Activated naive CD4-positive, alpha-beta T cell treated with anti-CD3 and anti-CD28 coated beads, Interleukin-2, amount 50 U/mL, for 24 hours (primary cell): ENCODE measurements around the gene TRPC4AP.

Experiments used
- H3K27ac Mint-ChIP-seq: one replicate; pipeline ENCODE4 v1.8.0; 2021; ENCODE audit warnings: mild to moderate bottlenecking, mixed read lengths
- H3K27me3 Mint-ChIP-seq: one replicate; pipeline ENCODE4 v1.8.0; 2021; ENCODE audit warnings: mixed read lengths
- H3K36me3 Mint-ChIP-seq: one replicate; pipeline ENCODE4 v1.8.0; 2021; ENCODE audit warnings: mixed read lengths
- H3K4me1 Mint-ChIP-seq: one replicate; pipeline ENCODE4 v1.8.0; 2021; ENCODE audit warnings: mixed read lengths
- H3K4me3 Mint-ChIP-seq: one replicate; pipeline ENCODE4 v1.8.0; 2021; ENCODE audit warnings: mild to moderate bottlenecking, mixed read lengths
- H3K9me3 Mint-ChIP-seq: one replicate; pipeline ENCODE4 v1.8.0; 2021; ENCODE audit warnings: mixed read lengths

The TRPC4AP gene

DNA sequence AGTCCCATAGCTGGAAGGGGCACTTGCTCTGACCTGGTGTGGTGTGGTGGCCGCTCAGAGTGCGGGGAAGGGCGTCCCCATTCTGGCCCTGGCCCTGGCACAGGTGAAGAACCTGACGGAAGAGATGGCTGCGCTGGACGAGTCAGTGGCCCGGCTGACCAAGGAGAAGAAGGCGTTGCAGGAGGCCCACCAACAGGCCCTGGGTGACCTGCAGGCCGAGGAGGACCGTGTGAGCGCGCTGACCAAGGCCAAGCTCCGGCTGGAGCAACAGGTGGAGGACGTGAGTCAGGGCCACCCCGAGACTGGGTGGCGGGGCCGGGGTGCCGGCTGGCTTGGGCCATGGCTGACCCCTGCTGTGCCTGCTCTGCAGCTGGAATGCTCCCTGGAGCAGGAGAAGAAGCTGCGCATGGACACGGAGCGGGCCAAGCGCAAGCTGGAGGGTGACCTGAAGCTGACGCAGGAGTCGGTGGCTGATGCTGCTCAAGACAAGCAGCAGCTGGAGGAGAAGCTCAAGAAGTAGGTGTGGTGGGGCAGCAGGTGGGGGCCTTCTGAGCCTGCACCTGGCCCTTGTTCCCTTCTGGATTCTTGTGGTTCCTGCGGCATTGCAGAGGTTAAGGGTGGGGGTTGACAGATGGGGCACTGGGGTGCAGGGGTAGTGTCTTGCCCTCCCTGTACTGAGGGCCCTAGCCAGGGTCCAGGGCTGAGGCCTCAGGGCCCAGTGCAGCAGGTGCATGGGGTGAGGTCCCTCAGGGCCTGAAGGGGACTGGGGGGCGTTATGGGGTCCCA, 96.2 kb downstream of the TRPC4AP start:
- peaks cover 7% of the 10 kb centered on the region for H3K36me3 Mint-ChIP-seq
- no peaks in the 10 kb centered on the region for H3K4me1 Mint-ChIP-seq

DNA sequence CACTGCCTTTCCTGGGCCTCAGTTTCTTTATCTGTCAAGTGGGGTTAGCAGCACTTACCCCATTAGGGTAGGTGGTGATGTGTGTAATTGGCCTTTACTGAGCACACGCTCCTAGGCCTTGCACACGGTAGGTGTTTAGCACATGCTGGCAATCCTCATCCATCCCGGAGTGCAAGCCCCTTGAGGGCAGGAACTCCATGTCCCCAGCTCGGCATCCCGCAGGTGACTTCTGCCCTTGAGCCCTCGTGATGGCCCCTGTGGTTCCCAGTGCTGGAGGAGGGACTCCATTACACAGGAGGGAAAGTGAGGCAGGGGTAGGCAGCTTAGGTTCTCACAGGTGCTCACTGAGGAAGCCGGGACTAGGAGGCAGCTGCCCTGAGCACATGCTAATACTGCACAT, 96.9 kb downstream of the TRPC4AP start:
- Mint-ChIP-seq H3K36me3 (peaks cover 7% of the 10 kb centered on the region), H3K27ac (peak overlapping the region; percentile 23), H3K4me3 (no peak overlapping the region), H3K4me1 (no peaks in the 10 kb centered on the region), H3K27me3 (no peaks in the 10 kb centered on the region), H3K9me3 (no peaks in the 10 kb centered on the region)

More for the DNA sequence above, 96.2 kb downstream of the TRPC4AP start:
- H3K27ac Mint-ChIP-seq, result no peak overlapping the region
- no peaks in the 10 kb centered on the region for H3K27me3 Mint-ChIP-seq
- H3K9me3 Mint-ChIP-seq, result no peaks in the 10 kb centered on the region
- no peak overlapping the region for H3K4me3 Mint-ChIP-seq

DNA sequence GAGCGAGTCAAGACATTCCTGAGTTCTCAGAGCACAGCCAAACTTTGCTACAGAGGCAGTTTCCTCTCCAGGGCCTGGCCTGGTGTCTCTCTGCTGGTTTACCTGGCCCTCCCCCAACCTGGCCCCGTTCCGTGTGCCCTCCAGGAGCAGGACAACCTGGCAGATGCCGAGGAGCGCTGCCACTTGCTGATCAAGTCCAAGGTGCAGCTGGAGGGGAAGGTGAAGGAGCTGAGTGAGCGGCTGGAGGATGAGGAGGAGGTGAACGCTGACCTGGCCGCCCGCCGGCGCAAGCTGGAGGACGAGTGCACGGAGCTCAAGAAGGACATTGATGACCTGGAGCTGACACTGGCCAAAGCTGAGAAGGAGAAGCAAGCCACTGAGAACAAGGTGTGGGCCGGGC, 97.4 kb downstream of the TRPC4AP start:
- no peak overlapping the region for H3K27ac Mint-ChIP-seq

DNA sequence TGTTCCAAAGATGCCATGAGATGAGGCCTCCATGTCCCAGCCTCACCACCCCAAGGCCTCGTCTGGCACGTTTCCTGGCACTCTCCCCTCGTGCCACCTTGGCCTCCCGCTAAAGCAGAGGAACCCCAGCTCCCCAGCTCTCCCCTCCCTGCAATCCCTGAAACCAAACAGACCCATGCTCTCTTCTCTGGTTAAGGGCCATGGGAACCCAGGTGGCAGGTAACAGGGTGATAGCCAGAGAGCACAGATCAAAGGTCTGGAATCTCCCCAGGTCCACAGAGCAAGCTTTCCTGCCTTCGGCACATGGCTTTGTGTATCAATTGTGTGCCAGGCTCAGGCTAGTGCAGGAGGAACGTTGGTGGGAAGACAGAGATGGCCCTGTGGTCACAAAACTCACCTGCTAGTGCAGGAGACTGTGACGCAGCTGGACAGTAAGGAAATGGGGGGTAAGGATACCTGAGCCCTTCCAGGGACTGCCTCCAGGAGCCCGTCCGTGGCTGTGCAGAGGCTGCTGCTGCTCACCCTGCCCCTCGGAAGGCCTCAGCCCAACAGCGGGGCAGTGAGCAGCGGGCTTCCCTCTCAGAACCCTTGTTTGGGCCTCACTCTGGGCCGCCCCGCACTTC, 98.0 kb downstream of the TRPC4AP start:
- no peak overlapping the region for H3K27ac Mint-ChIP-seq
- no peaks in the 10 kb centered on the region for H3K27me3 Mint-ChIP-seq
- no peaks in the 10 kb centered on the region for H3K4me1 Mint-ChIP-seq
- no peak overlapping the region for H3K4me3 Mint-ChIP-seq
- H3K36me3 Mint-ChIP-seq, result peaks cover 7% of the 10 kb centered on the region
- H3K9me3 Mint-ChIP-seq, result no peaks in the 10 kb centered on the region

More for the DNA sequence above, 97.4 kb downstream of the TRPC4AP start:
- Mint-ChIP-seq H3K27me3 (no peaks in the 10 kb centered on the region), H3K36me3 (peaks cover 7% of the 10 kb centered on the region), H3K4me3 (no peak overlapping the region), H3K9me3 (no peaks in the 10 kb centered on the region), H3K4me1 (no peaks in the 10 kb centered on the region)

DNA sequence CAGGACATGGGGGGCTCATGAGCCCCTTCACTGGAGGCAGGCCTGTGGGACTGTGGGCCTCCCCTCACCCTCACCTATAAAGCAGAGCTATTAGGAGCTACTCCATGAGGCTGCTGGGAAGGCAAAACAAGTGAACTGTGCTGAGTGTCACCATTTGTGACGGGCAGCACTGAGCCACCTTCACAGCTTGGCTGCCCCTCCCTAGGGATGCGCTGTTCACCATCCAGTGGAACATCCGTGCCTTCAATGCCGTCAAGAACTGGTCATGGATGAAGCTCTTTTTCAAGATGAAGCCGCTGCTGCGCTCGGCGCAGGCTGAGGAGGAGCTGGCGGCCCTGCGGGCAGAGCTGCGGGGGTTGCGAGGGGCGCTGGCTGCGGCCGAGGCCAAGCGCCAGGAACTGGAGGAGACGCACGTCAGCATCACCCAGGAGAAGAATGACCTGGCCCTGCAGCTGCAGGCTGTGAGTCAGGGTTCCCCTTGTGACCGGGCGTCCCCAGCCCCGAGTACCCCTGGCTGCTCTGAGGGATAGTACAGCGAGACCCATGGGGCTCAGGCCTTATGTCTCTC, 98.6 kb downstream of the TRPC4AP start:
- Mint-ChIP-seq H3K27ac (no peak overlapping the region), H3K27me3 (no peaks in the 10 kb centered on the region), H3K36me3 (peaks cover 7% of the 10 kb centered on the region), H3K4me3 (no peak overlapping the region), H3K4me1 (no peaks in the 10 kb centered on the region), H3K9me3 (no peaks in the 10 kb centered on the region)

DNA sequence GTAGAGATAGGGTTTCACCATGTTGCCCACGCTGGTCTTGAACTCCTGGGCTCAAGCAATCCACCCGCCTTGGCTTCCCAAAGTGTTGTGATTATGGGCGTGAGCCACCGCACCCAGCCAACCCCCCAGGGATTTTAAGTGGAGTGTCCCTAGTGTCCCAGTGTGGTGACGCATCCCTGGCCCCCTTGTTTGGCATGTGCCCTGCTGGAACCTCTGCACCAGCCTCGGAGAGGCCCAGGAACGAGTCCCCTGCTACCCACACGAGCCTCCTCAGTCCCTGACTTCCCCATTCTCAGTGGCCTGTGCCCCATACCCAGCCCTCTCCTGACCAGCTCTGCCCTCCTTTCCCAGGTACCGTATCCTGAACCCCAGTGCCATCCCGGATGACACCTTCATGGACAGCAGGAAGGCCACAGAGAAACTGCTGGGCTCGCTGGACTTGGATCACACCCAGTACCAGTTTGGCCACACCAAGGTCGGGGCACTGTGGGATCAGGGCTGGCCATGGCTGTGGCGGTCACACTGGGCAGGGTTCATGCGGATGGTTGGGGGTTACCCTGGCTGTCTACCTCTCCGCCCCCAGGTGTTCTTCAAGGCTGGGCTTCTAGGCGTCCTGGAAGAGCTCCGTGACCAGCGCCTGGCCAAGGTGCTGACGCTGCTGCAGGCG, 99.7 kb downstream of the TRPC4AP start:
- Mint-ChIP-seq H3K4me1 (no peaks in the 10 kb centered on the region), H3K27ac (no peak overlapping the region), H3K27me3 (no peaks in the 10 kb centered on the region), H3K9me3 (no peaks in the 10 kb centered on the region), H3K36me3 (peaks cover 4% of the 10 kb centered on the region), H3K4me3 (no peak overlapping the region)

DNA sequence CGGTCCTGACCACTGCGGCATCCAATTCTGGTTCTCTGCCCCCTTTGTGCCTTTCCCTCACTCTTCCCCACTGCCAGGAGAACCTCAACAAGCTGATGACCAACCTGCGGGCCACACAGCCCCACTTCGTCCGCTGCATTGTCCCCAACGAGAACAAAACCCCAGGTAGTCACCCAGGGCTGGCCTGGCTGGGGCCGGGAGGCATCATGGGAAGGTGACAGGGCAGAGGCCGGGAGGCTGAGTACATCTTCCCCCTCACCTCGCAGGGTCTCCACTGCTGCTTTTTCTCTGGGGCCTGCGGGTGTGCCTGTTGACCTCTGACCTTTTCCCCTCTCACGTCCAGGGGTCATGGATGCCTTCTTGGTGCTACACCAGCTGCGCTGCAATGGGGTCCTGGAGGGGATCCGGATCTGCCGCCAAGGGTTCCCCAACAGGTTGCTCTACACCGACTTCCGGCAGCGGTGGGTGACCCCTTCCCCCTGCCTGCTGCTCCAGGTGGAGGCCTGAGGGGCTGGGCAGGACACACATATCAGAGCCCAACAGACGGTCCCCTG, 101.9 kb downstream of the TRPC4AP start:
- no peak overlapping the region for H3K27ac Mint-ChIP-seq
- H3K4me3 Mint-ChIP-seq, result no peak overlapping the region
- H3K4me1 Mint-ChIP-seq, result no peaks in the 10 kb centered on the region
- no peaks in the 10 kb centered on the region for H3K9me3 Mint-ChIP-seq
- no peaks in the 10 kb centered on the region for H3K27me3 Mint-ChIP-seq
- no peaks in the 10 kb centered on the region for H3K36me3 Mint-ChIP-seq

DNA sequence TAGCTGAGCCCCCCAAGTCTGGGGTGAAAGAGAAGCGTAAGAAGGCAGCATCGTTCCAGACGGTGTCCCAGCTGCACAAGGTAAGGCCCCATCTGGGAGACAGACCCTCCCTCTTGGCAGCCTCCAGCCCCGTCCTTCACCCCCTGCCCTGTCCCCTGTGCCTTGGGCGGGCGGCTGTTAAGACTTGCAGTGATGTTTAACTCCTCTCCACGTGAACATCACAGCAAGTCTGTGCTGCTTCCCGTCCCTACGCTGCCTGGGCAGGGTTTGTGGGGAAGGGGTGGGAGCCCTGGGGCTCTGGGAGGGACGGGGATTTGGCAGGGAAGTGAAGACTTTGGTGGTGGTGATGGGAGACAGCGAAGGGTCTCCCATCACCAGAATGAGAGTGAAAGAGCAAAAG, 102.4 kb downstream of the TRPC4AP start:
- Mint-ChIP-seq H3K36me3 (no peaks in the 10 kb centered on the region), H3K4me3 (no peak overlapping the region)

DNA sequence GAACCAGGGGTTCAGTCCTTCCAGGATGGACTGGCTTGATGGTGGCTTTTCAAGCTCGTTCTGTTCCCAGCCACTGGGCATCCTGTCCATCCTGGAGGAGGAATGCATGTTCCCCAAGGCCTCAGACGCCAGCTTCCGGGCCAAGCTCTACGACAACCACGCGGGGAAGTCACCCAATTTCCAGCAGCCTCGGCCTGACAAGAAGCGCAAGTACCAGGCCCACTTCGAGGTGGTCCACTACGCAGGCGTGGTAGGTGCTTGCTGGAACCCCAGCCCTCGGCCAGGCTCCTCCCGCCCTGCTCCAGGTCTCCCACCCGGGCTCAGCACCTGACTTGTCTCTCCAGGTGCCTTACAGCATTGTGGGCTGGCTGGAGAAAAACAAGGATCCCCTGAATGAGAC, 102.9 kb downstream of the TRPC4AP start:
- Mint-ChIP-seq H3K36me3 (no peaks in the 10 kb centered on the region), H3K9me3 (no peaks in the 10 kb centered on the region), H3K4me1 (no peaks in the 10 kb centered on the region), H3K4me3 (no peak overlapping the region), H3K27me3 (no peaks in the 10 kb centered on the region), H3K27ac (no peak overlapping the region)

More for the DNA sequence above, 102.4 kb downstream of the TRPC4AP start:
- no peaks in the 10 kb centered on the region for H3K9me3 Mint-ChIP-seq
- no peak overlapping the region for H3K27ac Mint-ChIP-seq
- H3K27me3 Mint-ChIP-seq, result no peaks in the 10 kb centered on the region
- no peaks in the 10 kb centered on the region for H3K4me1 Mint-ChIP-seq

DNA sequence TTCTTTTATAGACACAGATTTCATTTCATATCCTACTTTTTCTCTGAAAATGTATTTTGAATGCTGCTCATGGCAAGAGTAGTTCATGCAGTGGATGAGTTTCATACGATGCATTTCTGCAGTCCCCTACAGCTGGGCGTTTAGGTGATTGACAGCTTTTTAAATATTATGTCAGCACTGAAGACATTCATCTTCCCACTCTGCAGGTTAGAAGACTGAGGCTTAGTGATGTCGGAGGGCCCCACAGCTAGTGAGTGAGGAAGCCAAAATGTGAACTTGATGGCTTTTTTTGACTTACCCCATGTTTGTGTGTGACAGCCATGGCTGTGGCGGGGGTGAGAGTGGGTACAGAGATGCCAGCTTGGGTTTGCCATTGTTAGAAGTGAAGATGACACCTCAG, 103.5 kb downstream of the TRPC4AP start:
- Mint-ChIP-seq H3K4me1 (no peaks in the 10 kb centered on the region), H3K27me3 (no peaks in the 10 kb centered on the region), H3K36me3 (no peaks in the 10 kb centered on the region), H3K27ac (no peak overlapping the region), H3K4me3 (no peak overlapping the region), H3K9me3 (no peaks in the 10 kb centered on the region)

DNA sequence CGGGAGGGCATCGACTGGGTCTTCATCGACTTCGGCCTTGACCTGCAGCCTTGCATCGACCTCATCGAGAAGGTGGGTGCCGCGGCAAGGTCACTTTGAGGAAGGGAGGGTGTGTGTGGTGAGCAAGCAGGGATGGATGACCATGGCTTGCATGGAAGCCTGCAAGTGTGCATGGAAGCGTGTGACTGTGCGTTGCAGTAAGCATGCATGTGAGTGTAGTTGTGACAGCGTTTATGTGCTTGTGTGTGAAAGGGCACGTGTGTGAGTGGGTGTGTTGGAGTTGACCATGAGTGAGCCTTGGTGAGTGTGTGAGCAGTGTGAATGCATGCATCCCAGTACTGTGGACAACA, 104.4 kb downstream of the TRPC4AP start:
- no peaks in the 10 kb centered on the region for H3K4me1 Mint-ChIP-seq
- no peak overlapping the region for H3K27ac Mint-ChIP-seq

DNA sequence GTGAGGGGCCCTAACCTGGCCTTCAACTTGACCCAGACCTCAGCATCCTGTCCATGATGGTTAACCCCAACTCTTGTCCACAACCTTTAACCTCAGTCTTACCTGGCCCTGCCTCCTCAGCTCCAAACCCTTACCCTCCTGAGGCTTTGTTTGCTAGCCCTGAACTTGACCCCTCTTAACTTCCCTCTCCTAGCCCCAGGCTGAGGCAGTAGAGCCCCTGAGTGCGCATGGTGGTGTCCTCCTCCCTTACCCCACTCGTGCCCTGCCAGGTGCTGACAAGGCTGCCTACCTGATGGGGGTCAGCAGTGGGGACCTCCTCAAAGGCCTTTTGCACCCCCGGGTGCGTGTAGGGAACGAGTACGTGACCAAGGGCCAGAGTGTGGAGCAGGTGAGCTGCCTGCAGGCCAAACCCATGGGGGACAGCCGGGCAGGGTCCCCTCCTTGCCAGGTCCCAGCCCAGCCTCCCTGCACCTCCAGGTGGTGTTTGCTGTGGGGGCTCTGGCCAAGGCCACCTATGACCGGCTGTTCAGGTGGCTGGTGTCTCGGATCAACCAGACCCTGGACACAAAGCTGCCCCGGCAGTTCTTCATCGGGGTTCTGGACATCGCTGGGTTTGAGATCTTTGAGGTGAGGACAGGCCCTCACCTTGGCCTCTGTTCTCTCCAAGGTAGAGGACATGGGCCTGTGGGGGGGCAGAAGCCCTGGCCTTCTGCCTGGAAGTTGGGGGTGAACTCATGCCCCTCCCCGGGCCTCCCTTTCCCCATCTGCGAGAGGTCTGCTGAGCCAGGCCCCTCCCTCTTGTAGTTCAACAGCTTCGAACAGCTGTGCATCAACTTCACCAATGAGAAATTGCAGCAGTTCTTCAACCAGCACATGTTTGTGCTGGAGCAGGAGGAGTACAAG, 105.1 kb downstream of the TRPC4AP start:
- no peaks in the 10 kb centered on the region for H3K36me3 Mint-ChIP-seq
- no peak overlapping the region for H3K27ac Mint-ChIP-seq
- H3K27me3 Mint-ChIP-seq, result no peaks in the 10 kb centered on the region
- H3K4me1 Mint-ChIP-seq, result no peaks in the 10 kb centered on the region
- no peaks in the 10 kb centered on the region for H3K9me3 Mint-ChIP-seq
- no peak overlapping the region for H3K4me3 Mint-ChIP-seq

More for the DNA sequence above, 104.4 kb downstream of the TRPC4AP start:
- no peaks in the 10 kb centered on the region for H3K36me3 Mint-ChIP-seq
- no peaks in the 10 kb centered on the region for H3K9me3 Mint-ChIP-seq
- no peak overlapping the region for H3K4me3 Mint-ChIP-seq
- H3K27me3 Mint-ChIP-seq, result no peaks in the 10 kb centered on the region

DNA sequence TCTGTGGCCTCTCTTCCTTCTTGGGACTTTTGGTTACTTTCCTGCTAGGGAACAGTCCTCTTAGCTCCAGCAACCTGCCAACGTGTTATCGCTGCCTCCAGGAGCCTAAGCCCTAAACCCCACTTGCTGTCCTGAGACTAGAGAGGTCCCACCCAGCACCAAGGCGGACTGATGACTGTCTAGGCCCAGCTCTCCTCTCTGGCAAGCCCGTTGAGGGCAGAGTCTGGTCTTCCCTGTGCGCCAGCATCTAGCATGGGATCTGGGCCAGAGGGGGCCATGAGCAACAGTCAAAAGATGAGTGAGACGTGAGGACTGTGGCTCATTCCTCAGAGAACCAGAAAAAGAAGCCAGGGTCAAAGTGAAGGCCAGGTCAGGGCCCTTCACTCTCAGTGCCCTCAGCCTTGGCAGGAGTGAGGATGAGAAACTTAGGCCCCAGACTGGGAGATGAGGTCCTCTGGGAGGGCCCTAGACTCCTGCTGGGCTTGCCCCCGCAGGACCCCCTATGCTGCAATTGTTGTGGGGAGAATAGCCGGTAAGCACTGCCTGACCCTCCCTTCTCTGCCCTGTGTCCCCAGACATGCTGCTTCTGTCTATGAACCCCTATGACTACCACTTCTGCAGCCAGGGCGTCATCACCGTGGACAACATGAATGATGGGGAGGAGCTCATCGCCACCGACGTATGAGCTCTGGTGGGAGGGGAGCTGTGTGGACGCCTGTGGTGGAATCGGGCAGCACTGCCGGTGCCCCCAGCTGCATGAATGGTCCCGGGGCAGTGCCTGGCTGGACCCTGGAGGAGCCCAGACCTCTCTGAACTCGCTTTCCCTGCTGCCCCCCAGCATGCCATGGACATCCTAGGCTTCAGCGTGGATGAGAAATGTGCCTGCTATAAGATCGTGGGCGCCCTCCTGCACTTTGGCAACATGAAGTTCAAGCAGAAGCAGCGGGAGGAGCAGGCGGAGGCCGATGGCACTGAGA, 106.0 kb downstream of the TRPC4AP start:
- no peaks in the 10 kb centered on the region for H3K36me3 Mint-ChIP-seq
- H3K9me3 Mint-ChIP-seq, result no peaks in the 10 kb centered on the region
- no peak overlapping the region for H3K27ac Mint-ChIP-seq

More for the DNA sequence above, 106.0 kb downstream of the TRPC4AP start:
- Mint-ChIP-seq H3K27me3 (no peaks in the 10 kb centered on the region), H3K4me3 (no peak overlapping the region), H3K4me1 (no peaks in the 10 kb centered on the region)
